HG03469 (cell line): ENCODE data around the gene CACNA1I.

Experiments used
- ATAC-seq: cut with Tn5 transposase; IDR thresholded peaks from one replicate; pipeline ENCODE4 v1.9.1; 2021; ENCODE audit warnings: mild to moderate bottlenecking, moderate library complexity, moderate number of reproducible peaks; ENCODE audit not compliant: unreplicated experiment

The CACNA1I gene

GRCh38 chr22:39714321-39714720 is 143.8 kb downstream of the CACNA1I start:
- ATAC-seq, result no peak

- no peak for ATAC-seq
Observed at GRCh38 chr22:39715778-39716495, 145.4 kb downstream of the CACNA1I start.

- ATAC-seq, result no peak
Observed at GRCh38 chr22:39716534-39716933, 146.0 kb downstream of the CACNA1I start.

GRCh38 chr22:39717099-39717498 is 146.5 kb downstream of the CACNA1I start:
- ATAC-seq, result no peak

- no peak for ATAC-seq
Observed at GRCh38 chr22:39718206-39718605, 147.7 kb downstream of the CACNA1I start.

GRCh38 chr22:39718921-39719475 is 148.4 kb downstream of the CACNA1I start:
- ATAC-seq, result no peak

- no peak for ATAC-seq
Observed at GRCh38 chr22:39719559-39720450, 149.3 kb downstream of the CACNA1I start.

- no peak for ATAC-seq
Observed at GRCh38 chr22:39721206-39722031, 150.9 kb downstream of the CACNA1I start.

GRCh38 chr22:39722032-39722325 is 151.4 kb downstream of the CACNA1I start:
- ATAC-seq, result no peak

- no peak for ATAC-seq
Observed at GRCh38 chr22:39722501-39722900, 151.9 kb downstream of the CACNA1I start.

- ATAC-seq, result no peak
Observed at GRCh38 chr22:39723463-39723862, 152.9 kb downstream of the CACNA1I start.

GRCh38 chr22:39723899-39724351 is 153.4 kb downstream of the CACNA1I start:
- no peak for ATAC-seq

- ATAC-seq, result no peak
Observed at GRCh38 chr22:39724390-39724789, 153.8 kb downstream of the CACNA1I start.

GRCh38 chr22:39724857-39725256 is 154.3 kb downstream of the CACNA1I start:
- ATAC-seq, result no peak

GRCh38 chr22:39725351-39726035 is 154.9 kb downstream of the CACNA1I start:
- no peak for ATAC-seq

GRCh38 chr22:39727541-39727940 is 157.0 kb downstream of the CACNA1I start:
- no peak for ATAC-seq

- no peak for ATAC-seq
Observed at GRCh38 chr22:39728236-39728860, 157.8 kb downstream of the CACNA1I start.

- no peak for ATAC-seq
Observed at GRCh38 chr22:39729141-39729934, 158.8 kb downstream of the CACNA1I start.

GRCh38 chr22:39731481-39731880 is 160.9 kb downstream of the CACNA1I start:
- no peak for ATAC-seq
